Measurements from ENCODE around the gene CCNK.

The CCNK gene

GRCh38 chr14:99535908-99536778 is 54.9 kb downstream of the CCNK start:
- no peak for DNase-seq (ENCODE audit: low spot score)

GRCh38 chr14:99537399-99537798 is 56.2 kb downstream of the CCNK start:
- no peak for DNase-seq (ENCODE audit: low spot score)

- DNase-seq (ENCODE audit: low spot score): no peak
Measured at GRCh38 chr14:99538275-99538674, 57.1 kb downstream of the CCNK start.

- DNase-seq (ENCODE audit: low spot score): no peak
Measured at GRCh38 chr14:99538733-99539132, 57.5 kb downstream of the CCNK start.

GRCh38 chr14:99539491-99539890 is 58.3 kb downstream of the CCNK start:
- DNase-seq (ENCODE audit: low spot score): no peak

GRCh38 chr14:99540196-99541032 is 59.2 kb downstream of the CCNK start:
- no peak for DNase-seq (ENCODE audit: low spot score)

- no peak for DNase-seq (ENCODE audit: low spot score)
Measured at GRCh38 chr14:99541211-99541610, 60.0 kb downstream of the CCNK start.

GRCh38 chr14:99541677-99542470 is 60.7 kb downstream of the CCNK start:
- no peak for DNase-seq (ENCODE audit: low spot score)

- DNase-seq (ENCODE audit: low spot score): no peak
Measured at GRCh38 chr14:99542566-99542965, 61.4 kb downstream of the CCNK start.

- no peak for DNase-seq (ENCODE audit: low spot score)
Measured at GRCh38 chr14:99543370-99543769, 62.2 kb downstream of the CCNK start.

- no peak for DNase-seq (ENCODE audit: low spot score)
Measured at GRCh38 chr14:99543985-99544384, 62.8 kb downstream of the CCNK start.

GRCh38 chr14:99544991-99545390 is 63.8 kb downstream of the CCNK start:
- no peak for DNase-seq (ENCODE audit: low spot score)

- no peak for DNase-seq (ENCODE audit: low spot score)
Measured at GRCh38 chr14:99545586-99545985, 64.4 kb downstream of the CCNK start.

- DNase-seq (ENCODE audit: low spot score): no peak
Measured at GRCh38 chr14:99546234-99546879, 65.1 kb downstream of the CCNK start.

GRCh38 chr14:99548255-99548654 is 67.0 kb downstream of the CCNK start:
- DNase-seq (ENCODE audit: low spot score): no peak

GRCh38 chr14:99548871-99549515 is 67.8 kb downstream of the CCNK start:
- no peak for DNase-seq (ENCODE audit: low spot score)

GRCh38 chr14:99549684-99550083 is 68.5 kb downstream of the CCNK start:
- DNase-seq (ENCODE audit: low spot score): no peak

- no peak for DNase-seq (ENCODE audit: low spot score)
Measured at GRCh38 chr14:99550387-99550992, 69.3 kb downstream of the CCNK start.

- no peak for DNase-seq (ENCODE audit: low spot score)
Measured at GRCh38 chr14:99551034-99551922, 70.1 kb downstream of the CCNK start.

GRCh38 chr14:99552021-99552553 is 70.9 kb downstream of the CCNK start:
- DNase-seq (ENCODE audit: low spot score): no peak
